H1 (cell line): ENCODE measurements around the gene ZFHX2.
"Not testable (repeated sequence)": the region's sequence is repeated elsewhere in the genome, so short reads cannot be mapped to it uniquely, and the experiment has no call there.

Source experiments
- JUN ChIP-seq: IDR thresholded peaks from 2 replicates; pipeline ENCODE4 v1.6.1; 2011; ENCODE audit warnings: low read depth, mild to moderate bottlenecking, improper control_type of control experiment, low read length
- TF ChIP-seq, protein P1 (sequence below), 3 experiments: IDR thresholded peaks; 1 replicate in 2 of 3; 2 replicates in 1 of 3; pipeline versions ENCODE4 v1.5.1 to v1.6.1; 2011; ENCODE audit warnings: low read length in 3 of 3, mild to moderate bottlenecking in 3 of 3, inconsistent platforms in 2 of 3, low read depth in 1 of 3, moderate library complexity in 1 of 3; ENCODE audit not compliant: insufficient read depth in 1 of 3; ENCODE audit errors: control extremely low read depth in 1 of 3

DNA sequence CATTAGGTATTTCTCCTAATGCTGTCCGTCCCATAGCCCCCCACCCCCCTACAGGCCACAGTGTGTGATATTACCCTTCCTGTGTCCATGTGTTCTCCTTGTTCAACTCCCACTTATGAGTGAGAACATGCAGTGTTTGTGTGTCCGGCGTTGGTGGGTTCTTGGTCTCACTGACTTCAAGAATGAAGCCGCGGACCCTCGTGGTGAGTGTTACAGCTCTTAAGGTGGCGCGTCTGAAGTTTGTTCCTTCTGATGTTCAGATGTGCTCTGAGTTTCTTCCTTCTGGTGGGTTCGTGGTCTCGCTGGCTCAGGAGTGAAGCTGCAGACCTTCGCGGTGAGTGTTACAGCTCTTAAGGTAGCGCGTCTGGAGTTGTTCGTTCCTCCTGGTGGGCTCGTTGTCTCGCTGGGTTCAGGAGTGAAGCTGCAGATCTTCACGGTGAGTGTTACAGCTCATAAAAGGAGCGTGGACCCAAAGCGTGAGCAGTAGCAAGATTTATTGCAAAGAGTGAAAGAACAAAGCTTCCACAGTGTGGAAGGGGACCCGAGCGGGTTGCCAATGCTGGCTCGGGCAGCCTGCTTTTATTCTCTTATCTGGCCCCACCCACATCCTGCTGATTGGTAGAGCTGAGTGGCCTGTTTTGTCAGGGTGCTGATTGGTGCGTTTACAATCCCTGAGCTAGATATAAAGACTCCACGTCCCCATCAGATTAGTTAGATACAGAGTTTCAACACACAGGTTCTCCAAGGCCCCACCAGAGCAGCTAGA lies 32.4 kb upstream of the ZFHX2 start:
- TF ChIP-seq, protein P1, sequence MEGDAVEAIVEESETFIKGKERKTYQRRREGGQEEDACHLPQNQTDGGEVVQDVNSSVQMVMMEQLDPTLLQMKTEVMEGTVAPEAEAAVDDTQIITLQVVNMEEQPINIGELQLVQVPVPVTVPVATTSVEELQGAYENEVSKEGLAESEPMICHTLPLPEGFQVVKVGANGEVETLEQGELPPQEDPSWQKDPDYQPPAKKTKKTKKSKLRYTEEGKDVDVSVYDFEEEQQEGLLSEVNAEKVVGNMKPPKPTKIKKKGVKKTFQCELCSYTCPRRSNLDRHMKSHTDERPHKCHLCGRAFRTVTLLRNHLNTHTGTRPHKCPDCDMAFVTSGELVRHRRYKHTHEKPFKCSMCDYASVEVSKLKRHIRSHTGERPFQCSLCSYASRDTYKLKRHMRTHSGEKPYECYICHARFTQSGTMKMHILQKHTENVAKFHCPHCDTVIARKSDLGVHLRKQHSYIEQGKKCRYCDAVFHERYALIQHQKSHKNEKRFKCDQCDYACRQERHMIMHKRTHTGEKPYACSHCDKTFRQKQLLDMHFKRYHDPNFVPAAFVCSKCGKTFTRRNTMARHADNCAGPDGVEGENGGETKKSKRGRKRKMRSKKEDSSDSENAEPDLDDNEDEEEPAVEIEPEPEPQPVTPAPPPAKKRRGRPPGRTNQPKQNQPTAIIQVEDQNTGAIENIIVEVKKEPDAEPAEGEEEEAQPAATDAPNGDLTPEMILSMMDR (IDR thresholded peaks at IDR 0.05; ENCODE audit: control extremely low read depth in 1 of 3, insufficient read depth in 1 of 3, low read depth in 1 of 3, low read length in 3 of 3): not testable (repeated sequence)
- not testable (repeated sequence) for TF ChIP-seq JUN
